ENCODE results near the gene DRG1. TPM values are rescaled to one million over a fixed set of nuclear protein-coding genes. Genes with fewer than 3 reads are reported as not detected.

Gene DRG1
- total RNA-seq, 1 donor = 92.8 TPM

GRCh38 chr22:31440681-31441080 is 41.3 kb downstream of the DRG1 start:
- no peak for TF ChIP-seq CTCF (IDR thresholded peaks at IDR 0.05; ENCODE audit: insufficient read depth, low read depth, low read length)
- DNase-seq (ENCODE audit: low read depth) = no peak
- H3K4me3 ChIP-seq (ENCODE audit: low read depth, low read length) = no peak overlapping the region

DNA sequence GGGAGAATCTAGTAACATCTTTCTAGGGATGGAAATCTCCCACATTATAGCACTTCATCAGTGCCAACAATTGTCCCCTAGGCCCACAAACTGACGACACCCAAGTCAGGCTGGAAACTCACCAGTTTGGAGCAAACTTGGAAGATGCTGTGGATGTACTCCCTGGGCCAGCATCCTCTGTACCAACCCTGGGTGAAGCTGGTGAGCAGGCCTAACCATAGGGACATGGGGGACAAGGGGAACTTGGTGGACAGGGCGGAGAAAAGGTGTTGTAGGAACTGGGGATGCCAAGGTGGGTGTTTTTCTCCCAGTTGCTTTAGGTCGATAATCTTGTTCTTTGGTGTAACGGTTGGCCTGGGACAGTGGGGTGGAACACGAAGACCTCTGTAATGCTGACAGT is 42.2 kb downstream of the DRG1 start:
- no peak overlapping the region for H3K4me3 ChIP-seq (ENCODE audit: low read depth, low read length)

GRCh38 chr22:31442768-31443489 is 43.5 kb downstream of the DRG1 start:
- DNase-seq (ENCODE audit: low read depth) = peak; percentile 58
- no peak overlapping the region for H3K4me3 ChIP-seq (ENCODE audit: low read depth, low read length)
- TF ChIP-seq CTCF (IDR thresholded peaks at IDR 0.05; ENCODE audit: insufficient read depth, low read depth, low read length) = no peak

More for the DNA sequence above, 42.2 kb downstream of the DRG1 start:
- no peak for DNase-seq (ENCODE audit: low read depth)
- TF ChIP-seq CTCF (IDR thresholded peaks at IDR 0.05; ENCODE audit: insufficient read depth, low read depth, low read length) = no peak

DNA sequence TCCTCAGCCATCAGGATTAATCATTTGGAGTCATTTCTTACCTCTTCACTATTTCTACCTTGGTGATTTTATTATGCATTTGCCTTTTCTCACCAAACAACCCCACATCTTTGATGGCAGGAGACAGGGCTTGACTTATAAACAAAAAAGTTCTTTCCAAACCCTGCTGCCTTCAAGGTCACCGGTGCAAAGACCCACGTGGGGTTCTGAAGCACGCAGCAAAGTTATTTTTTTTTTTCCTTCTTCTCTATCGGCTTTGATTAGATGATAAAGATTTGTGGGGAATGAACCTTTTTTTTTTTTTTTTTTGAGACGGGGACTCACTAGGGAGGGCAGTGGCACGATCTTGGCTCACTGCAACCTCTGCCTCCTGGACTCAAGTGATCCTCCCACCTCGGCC is 44.1 kb downstream of the DRG1 start:
- DNase-seq (ENCODE audit: low read depth) = no peak
- TF ChIP-seq CTCF (IDR thresholded peaks at IDR 0.05; ENCODE audit: insufficient read depth, low read depth, low read length) = no peak

DNA sequence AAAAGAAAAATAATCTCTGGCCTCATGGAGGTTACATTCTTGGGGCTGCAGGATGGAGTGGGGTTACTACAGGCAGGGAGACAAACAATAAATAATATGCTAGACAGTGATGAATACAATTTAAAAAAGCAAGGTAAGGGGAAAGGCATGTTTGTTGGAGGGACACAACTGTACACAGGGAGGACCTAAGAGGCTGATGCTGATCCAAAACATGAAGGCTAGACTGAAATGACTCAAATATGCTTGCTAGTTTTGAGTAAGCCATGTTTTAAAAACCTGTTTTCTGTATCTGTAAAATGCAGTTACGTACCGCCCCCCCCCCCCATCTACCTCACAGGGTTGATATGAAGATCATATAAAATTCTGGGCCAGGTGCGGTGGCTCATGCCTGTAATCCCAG is 46.2 kb downstream of the DRG1 start:
- TF ChIP-seq CTCF (IDR thresholded peaks at IDR 0.05; ENCODE audit: insufficient read depth, low read depth, low read length) = no peak
- no peak overlapping the region for H3K4me3 ChIP-seq (ENCODE audit: low read depth, low read length)
- DNase-seq (ENCODE audit: low read depth) = no peak

More for the DNA sequence above, 44.1 kb downstream of the DRG1 start:
- H3K4me3 ChIP-seq (ENCODE audit: low read depth, low read length) = no peak overlapping the region

DNA sequence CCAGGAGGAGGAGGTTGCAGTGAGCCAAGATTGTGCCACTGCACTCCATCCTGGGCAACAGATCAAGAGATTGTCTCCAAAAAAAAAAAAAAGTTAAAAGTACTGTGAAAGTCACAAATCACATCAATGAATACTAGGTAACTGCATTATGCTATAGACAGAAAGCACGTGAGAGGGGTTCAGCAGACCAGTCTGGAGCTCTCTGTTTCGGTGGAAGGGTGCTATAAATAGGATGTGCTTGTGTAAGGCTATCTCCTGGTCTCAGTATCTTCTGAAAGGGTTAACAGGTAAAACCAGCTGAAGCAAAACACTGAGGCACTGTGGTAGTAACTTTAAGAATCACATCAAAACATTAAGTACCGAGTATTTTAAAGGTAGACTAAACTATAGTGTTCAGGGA is 46.8 kb downstream of the DRG1 start:
- H3K4me3 ChIP-seq (ENCODE audit: low read depth, low read length) = no peak overlapping the region
- no peak for DNase-seq (ENCODE audit: low read depth)
- no peak for TF ChIP-seq CTCF (IDR thresholded peaks at IDR 0.05; ENCODE audit: insufficient read depth, low read depth, low read length)

- no peak overlapping the region for H3K4me3 ChIP-seq (ENCODE audit: low read depth, low read length)
- TF ChIP-seq CTCF (IDR thresholded peaks at IDR 0.05; ENCODE audit: insufficient read depth, low read depth, low read length) = no peak
- DNase-seq (ENCODE audit: low read depth) = no peak
Observed at GRCh38 chr22:31446767-31447166, 47.4 kb downstream of the DRG1 start.
